DND-41 (cell line): Measurements from ENCODE around the gene FCN1.

Experiments used
- ATAC-seq: fragments of 200-7000 bp; cut with Tn5 transposase; 3 replicates; pipeline ENCODE4 v1.9.1; 2021; ENCODE audit warnings: low read depth; ENCODE audit not compliant: insufficient read depth
- DNase-seq: peaks from one replicate; pipeline ENCODE4 v3.0.0-alpha.2; 2020
- H2AFZ ChIP-seq: 2 replicates; pipeline ENCODE4 v1.6.0; 2012; ENCODE audit warnings: low read depth, low read length
- H3K27ac ChIP-seq: 2 replicates; pipeline ENCODE4 v1.5.1; 2012; ENCODE audit warnings: low read length, inconsistent platforms
- H3K27me3 ChIP-seq: fragments of 200-600 bp; sonication (generic); 2 replicates; pipeline ENCODE4 v1.6.0; 2012; ENCODE audit warnings: low read length, mild to moderate bottlenecking, inconsistent platforms; ENCODE audit not compliant: insufficient read depth, poor library complexity
- H3K36me3 ChIP-seq: 2 replicates; pipeline ENCODE4 v1.5.1; 2012; ENCODE audit warnings: low read length, inconsistent platforms; ENCODE audit not compliant: insufficient read depth
- H3K4me1 ChIP-seq: 2 replicates; pipeline ENCODE4 v1.5.1; 2012; ENCODE audit warnings: mild to moderate bottlenecking, low read length; ENCODE audit not compliant: insufficient read depth
- H3K4me2 ChIP-seq: 2 replicates; pipeline ENCODE4 v1.6.0; 2012; ENCODE audit warnings: mild to moderate bottlenecking, moderate library complexity, low read length, inconsistent platforms; ENCODE audit not compliant: insufficient read depth
- H3K4me3 ChIP-seq, 2 experiments: fragments of 200-600 bp in 1 of 2; shearing (Covaris generic) in 1 of 2; 2 replicates each; pipeline ENCODE4 v1.5.1; 2012 to 2016; ENCODE audit warnings: inconsistent platforms in 2 of 2, low read length in 2 of 2, mild to moderate bottlenecking in 2 of 2, low read depth in 1 of 2, moderate library complexity in 1 of 2
- H3K79me2 ChIP-seq: 2 replicates; pipeline ENCODE4 v1.6.0; 2012; ENCODE audit warnings: low read length, inconsistent platforms; ENCODE audit not compliant: insufficient read depth
- H3K9ac ChIP-seq: 2 replicates; pipeline ENCODE4 v1.6.0; 2012; ENCODE audit warnings: low read depth, mild to moderate bottlenecking, inconsistent platforms, low read length, moderate library complexity
- H3K9me3 ChIP-seq: 2 replicates; pipeline ENCODE4 v1.5.1; 2012; ENCODE audit warnings: low read length, moderate library complexity, mild to moderate bottlenecking, inconsistent platforms; ENCODE audit not compliant: insufficient read depth, severe bottlenecking
- H4K20me1 ChIP-seq: 2 replicates; pipeline ENCODE4 v1.6.0; 2012; ENCODE audit warnings: low read length; ENCODE audit not compliant: insufficient read depth
- CTCF ChIP-seq: IDR thresholded peaks from 2 replicates; pipeline ENCODE4 v1.5.1; 2012; ENCODE audit warnings: borderline replicate concordance, low read length, moderate library complexity, mild to moderate bottlenecking; ENCODE audit not compliant: poor library complexity, severe bottlenecking; ENCODE audit errors: extremely low read depth
- EZH2 ChIP-seq: IDR thresholded peaks from 3 replicates; pipeline ENCODE4 v1.6.1; 2012; ENCODE audit warnings: borderline replicate concordance, low read depth, mild to moderate bottlenecking, moderate library complexity, low read length, inconsistent platforms; ENCODE audit not compliant: severe bottlenecking

FCN1 gene

DNA sequence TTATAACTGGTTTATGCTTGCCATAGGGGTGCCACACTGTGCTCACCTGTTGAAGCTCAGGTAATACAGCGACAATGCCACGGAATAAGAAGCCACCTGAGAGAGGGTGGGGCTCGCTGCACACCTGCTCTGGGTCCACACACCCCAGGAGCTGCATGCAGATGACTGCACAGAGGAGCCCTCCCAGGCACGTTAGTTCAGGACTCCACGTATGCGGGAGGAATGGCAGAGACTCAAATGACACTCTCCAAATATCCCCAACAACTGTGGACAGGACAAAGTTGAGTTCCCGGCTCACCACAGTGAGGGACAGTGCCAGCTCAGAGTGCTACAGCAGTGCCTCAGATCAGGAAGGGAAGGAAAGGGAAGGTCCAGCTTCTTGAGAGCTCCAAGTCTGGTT is 5.8 kb upstream of the FCN1 start:
- Histone ChIP-seq H3K36me3 (no peaks in the 10 kb centered on the region), H3K9ac (no peak overlapping the region), H4K20me1 (no peaks in the 10 kb centered on the region), H3K4me1 (no peaks in the 10 kb centered on the region), H3K27me3 (no peaks in the 10 kb centered on the region), H3K4me3 (no peak overlapping the region), H3K9me3 (no peaks in the 10 kb centered on the region), H2AFZ (no peak overlapping the region), H3K79me2 (no peaks in the 10 kb centered on the region), H3K27ac (no peak overlapping the region), H3K4me2 (no peak overlapping the region)
- no peak for DNase-seq
- no peak for ATAC-seq
- TF ChIP-seq EZH2: no peak
- TF ChIP-seq CTCF: no peak

DNA sequence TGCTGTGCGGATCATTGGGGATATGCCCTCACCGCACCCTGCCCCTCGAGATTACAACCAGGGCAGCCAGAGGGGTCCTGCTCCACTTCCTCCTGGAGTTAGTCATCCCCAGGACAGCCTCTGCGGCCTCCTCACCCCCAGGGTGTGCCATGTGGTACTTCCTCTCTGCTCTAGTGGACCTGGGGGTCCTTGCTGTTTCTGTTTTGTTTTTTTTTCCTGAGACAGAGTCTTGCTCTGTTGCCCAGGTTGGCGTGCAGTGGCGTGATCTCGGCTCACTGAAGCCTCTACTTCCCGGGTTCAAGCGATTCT is 5.2 kb upstream of the FCN1 start:
- DNase-seq (no peak), ATAC-seq (no peak)
- Histone ChIP-seq H3K4me3 (no peak overlapping the region), H3K9ac (no peak overlapping the region), H2AFZ (no peak overlapping the region), H3K27me3 (no peaks in the 10 kb centered on the region), H3K27ac (no peak overlapping the region), H3K79me2 (no peaks in the 10 kb centered on the region), H3K9me3 (no peaks in the 10 kb centered on the region), H3K36me3 (no peaks in the 10 kb centered on the region), H3K4me1 (no peaks in the 10 kb centered on the region), H3K4me2 (no peak overlapping the region), H4K20me1 (no peaks in the 10 kb centered on the region)
- TF ChIP-seq CTCF (no peak), EZH2 (no peak)

DNA sequence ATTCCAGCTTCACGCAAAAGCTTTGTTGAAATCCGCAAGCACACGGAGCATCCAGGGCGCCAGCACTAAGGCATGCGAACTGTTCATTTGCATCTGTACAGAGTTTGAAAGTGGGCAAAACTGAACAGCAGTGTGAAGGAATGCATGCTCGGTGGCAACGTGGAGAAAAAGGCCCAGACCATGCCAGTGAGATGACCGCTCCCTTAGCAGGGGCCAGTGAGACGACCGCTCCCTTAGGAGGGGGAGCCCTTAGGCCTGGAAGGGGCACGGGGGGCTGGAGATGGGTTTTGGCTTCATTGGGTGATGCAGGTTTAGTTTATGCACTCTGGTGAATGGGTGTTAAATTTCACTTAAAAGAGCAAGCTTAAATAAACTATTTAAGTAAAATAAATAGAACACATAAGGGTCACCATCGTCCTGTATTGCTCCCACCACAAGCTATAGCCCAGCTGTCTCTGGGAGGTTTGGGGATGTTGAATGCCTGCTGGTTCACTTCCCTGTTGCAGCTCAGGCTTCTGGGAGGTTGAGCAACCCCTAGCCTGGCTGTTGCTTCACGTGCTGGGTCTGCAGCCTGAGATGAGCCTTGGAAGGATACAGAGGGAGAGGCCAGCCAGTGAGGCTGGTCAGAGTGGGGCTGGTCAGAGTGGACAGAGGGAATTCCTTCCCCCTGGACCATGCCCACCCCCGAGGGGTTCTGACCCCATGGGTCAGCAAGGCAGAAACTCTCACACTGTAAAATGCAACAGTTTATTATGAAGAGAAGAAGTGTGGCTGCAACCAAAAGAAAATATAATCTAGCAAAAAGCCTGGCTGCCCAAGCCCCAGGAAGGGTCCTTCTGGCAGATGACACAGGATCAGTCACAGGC is 4.6 kb upstream of the FCN1 start:
- Histone ChIP-seq H3K79me2 (no peaks in the 10 kb centered on the region), H3K9ac (no peak overlapping the region), H2AFZ (no peak overlapping the region), H4K20me1 (no peaks in the 10 kb centered on the region), H3K27me3 (no peaks in the 10 kb centered on the region), H3K27ac (no peak overlapping the region), H3K9me3 (no peaks in the 10 kb centered on the region), H3K4me1 (no peaks in the 10 kb centered on the region), H3K4me3 (no peak overlapping the region), H3K4me2 (no peak overlapping the region), H3K36me3 (no peaks in the 10 kb centered on the region)
- DNase-seq (no peak), ATAC-seq (no peak)
- TF ChIP-seq CTCF: no peak
- no peak for TF ChIP-seq EZH2

DNA sequence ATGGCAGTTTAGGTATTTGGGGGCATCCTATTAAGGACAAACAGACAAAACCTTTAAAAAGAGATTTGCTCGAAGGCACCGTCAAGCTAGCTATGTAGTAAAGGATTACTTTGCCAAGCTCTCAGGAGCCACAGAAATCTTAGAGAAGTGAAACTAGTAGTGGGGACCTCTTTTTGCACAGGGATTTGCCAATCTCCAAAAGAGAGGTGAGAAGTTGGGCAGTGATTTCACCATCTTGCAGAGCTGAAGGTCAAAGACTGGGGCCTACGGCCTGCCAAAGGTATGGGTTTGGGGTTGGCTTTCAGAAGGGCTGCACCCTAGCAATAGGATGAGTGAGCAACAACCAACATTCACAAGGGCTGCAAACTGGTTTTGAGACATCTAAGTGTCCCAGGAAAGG is 1.6 kb upstream of the FCN1 start:
- no peaks in the 10 kb centered on the region for H3K27me3 ChIP-seq
- H3K4me2 ChIP-seq: no peak overlapping the region
- H3K27ac ChIP-seq: no peak overlapping the region
- TF ChIP-seq CTCF (no peak), EZH2 (no peak)
- H3K9me3 ChIP-seq: no peaks in the 10 kb centered on the region
- H3K36me3 ChIP-seq: no peaks in the 10 kb centered on the region
- H3K4me3 ChIP-seq: no peak overlapping the region
- H3K79me2 ChIP-seq: no peaks in the 10 kb centered on the region
- DNase-seq (no peak), ATAC-seq (no peak)
- no peaks in the 10 kb centered on the region for H4K20me1 ChIP-seq
- H3K9ac ChIP-seq: no peak overlapping the region
- H3K4me1 ChIP-seq: no peaks in the 10 kb centered on the region
- no peak overlapping the region for H2AFZ ChIP-seq
